Measurements from ENCODE around the gene PIK3C2B.

DNA sequence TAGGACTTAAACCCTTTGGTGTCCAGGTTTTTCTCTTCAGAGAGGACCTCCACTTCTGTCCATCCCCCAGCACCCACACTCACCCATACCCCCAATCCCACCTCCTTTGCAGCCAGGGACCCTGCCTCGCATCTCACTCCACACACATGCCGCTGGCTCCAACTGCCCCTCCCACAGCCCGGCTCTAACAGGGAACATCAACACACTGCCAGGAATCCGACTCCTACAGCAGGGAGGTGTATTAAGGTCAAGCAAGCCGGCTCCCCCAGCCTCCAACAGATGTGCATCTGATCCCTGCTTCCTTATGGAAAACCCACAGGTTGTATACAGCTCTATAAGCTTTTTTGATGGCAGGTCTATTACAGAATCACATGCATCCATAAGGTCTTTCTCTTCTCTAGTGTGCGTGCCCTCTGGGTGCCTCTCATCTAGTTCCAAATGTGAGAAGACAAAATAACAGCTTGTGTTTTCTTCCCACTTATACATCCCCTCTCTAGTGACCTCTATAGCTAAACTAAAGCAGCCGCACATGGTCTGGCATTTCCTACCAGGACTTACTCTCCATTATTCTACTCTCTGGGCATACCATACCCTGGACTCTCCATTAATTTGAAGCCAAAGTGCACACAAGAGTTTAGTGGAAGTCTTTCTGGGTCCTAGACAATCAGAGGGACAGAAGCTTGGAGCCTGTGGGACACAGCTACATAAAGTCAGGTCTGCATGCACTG, 16.3 kb downstream of the PIK3C2B start:
- TF ChIP-seq, protein P1, sequence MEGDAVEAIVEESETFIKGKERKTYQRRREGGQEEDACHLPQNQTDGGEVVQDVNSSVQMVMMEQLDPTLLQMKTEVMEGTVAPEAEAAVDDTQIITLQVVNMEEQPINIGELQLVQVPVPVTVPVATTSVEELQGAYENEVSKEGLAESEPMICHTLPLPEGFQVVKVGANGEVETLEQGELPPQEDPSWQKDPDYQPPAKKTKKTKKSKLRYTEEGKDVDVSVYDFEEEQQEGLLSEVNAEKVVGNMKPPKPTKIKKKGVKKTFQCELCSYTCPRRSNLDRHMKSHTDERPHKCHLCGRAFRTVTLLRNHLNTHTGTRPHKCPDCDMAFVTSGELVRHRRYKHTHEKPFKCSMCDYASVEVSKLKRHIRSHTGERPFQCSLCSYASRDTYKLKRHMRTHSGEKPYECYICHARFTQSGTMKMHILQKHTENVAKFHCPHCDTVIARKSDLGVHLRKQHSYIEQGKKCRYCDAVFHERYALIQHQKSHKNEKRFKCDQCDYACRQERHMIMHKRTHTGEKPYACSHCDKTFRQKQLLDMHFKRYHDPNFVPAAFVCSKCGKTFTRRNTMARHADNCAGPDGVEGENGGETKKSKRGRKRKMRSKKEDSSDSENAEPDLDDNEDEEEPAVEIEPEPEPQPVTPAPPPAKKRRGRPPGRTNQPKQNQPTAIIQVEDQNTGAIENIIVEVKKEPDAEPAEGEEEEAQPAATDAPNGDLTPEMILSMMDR (IDR thresholded peaks at IDR 0.05): no peak
- TF ChIP-seq EP300 (IDR thresholded peaks at IDR 0.05): no peak
- TF ChIP-seq POLR2A (IDR thresholded peaks at IDR 0.05): no peak

Measured in ovary (tissue), 3 donors.